Endometrium (tissue), 2 donors: Measurements from ENCODE around the gene MFAP3L.

Source experiments
- FAIRE-seq: peaks from 2 replicates; lab custom pipeline; 2012; peaks lifted over from hg19 to GRCh38; lab: Jason Lieb, UNC
- donor health status: control.
- donor health status: control.

MFAP3L gene

DNA sequence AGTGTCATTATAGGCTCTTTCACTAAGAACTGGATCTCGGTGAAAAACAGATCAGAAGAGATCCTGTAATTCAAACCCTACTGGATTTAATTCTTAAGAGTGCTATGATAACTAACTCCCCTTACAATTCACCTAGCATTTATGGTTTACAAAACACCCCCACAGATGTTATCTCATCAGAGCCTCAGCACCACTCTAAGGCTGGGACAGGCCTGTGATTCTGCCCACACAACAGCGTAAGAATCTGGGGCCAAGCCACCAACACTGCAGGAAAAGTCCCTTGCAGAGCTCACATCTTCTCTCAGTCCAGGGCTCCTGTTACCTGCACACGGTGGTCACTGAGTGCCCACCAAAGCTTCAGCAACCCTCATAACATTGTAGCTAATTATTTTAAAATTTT lies 8.9 kb downstream of the MFAP3L start:
- FAIRE-seq = no peak

DNA sequence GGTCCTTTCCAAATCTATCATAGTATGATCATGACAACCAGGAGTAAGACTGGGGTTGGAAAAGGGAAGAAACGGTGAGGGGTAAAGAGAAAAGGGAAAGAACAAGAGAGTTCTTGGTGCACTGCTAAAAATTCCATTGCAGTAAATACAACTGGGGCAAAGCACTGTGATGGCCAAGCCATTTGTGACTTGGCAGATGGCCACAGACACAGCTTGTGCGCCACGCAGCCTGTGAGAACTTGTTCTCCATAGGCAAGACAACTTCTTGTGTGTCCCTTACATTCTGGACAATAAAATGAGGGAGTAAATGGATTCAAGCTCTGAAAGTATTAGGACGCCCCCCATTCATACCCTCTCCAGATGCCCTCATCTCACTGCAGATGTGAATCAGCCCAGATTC lies 10.9 kb downstream of the MFAP3L start:
- FAIRE-seq = no peak

DNA sequence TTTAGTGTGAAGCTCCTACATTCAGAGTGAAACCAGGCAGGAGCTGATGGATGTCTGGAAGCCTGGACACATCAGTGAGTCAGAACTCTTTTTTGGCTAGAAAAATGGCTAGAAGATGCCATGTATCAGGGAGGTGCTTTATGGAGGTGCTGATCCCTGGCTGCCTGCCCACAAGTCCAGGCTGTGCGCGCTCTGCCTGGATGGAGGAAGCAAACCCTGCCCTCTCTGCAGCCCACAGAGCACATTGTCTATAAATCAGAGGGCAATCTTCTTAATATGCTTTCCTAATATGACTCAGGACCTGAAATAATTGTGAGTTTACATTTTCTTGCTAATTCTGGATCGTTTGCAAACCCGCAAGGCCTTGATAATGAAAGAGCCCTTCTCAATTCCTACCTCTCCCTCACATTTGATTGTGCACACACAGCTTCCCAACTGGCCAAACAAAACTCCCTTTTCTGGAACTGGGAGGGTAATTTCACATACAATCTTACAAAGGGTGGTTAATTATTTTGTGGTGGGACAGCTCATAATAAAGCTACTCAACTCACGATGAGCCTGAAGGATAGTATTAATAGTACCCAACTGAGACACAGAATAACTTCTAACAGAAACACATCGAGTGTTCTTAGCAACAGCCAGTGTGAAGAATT lies 11.7 kb downstream of the MFAP3L start:
- FAIRE-seq = no peak

DNA sequence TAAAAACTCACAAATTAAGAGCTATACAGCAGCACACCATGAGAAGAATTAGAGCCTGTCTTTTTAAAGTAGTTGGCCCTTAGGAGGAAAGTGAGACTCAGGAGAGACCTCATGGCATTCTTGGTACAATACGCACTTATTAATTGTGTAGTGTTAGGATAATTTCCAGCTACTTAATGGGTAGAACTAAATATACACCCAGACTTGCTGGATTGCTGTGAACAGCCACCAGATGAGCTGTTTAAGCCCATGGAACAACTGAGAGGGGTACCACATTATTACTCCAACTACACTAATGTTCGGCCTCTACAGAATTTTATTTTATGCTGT lies 13.6 kb downstream of the MFAP3L start:
- FAIRE-seq = no peak

DNA sequence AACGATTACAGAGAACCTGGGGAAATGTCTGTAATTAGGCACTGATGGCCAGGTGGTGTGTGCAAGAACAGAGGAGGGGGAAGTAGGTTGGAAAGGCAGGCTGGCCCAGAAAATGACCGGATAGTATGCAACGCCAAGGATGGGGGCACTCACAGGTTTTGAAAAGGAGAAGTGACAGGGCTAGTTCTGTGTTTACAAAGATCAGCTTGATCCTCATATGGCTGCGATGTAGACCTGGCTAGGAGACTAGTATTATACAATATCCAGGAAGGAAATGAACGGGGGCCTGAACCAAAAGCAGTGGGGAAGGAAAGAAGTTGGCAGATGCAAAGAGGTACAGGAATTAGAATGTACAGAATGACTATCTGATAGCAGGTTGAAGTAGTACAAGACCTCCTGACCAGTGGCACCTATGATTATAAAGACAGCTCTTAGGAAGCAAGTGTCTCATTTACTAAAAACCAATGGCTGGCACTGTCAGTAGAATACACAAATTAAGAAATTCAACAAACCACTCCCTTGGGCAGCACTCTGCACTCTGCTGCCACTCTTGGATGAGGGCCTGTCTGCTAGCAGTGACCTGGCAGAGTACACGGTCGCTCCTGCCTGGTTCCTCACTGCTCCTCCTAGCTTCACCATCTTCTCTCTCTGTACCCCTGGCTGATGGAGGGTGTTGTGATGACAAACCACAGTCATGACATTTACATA lies 14.1 kb downstream of the MFAP3L start:
- FAIRE-seq = no peak

DNA sequence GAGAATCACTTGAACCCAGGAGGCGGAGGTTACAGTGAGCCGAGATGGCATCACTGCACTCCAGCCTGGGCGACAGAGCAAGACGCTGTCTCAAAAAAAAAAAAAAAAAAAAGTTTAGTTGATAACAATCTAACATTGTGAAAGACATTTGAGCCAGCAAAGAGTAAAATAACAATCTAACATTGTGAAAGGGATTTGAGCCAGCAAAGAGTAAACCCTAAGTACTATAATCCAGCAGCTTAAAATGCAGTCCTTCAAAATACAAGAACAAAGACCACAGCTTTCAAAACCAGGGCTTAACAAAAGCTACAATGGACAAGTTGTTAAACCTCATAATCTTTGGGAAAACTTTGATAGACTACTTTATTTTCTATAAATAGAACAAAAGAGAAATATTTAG lies 16.9 kb downstream of the MFAP3L start:
- FAIRE-seq = no peak

DNA sequence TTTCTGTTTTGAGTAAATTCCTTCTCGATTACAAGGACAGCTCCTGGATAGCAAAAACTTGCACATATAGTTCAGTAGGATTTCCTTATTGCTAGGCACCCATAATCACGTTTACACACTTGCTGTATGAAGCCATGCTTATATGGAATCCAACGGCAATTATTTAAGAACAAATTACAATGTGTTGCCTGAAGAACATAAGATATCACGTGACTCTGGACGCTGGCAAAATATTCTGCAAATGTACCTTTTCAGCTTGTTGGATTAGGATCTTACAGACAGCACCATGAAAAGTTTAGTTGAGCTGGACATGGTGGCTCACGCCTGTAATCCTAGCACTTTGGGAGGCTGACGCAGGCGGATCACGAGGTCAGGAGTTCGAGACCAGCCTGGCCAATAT lies 17.4 kb downstream of the MFAP3L start:
- no peak for FAIRE-seq

DNA sequence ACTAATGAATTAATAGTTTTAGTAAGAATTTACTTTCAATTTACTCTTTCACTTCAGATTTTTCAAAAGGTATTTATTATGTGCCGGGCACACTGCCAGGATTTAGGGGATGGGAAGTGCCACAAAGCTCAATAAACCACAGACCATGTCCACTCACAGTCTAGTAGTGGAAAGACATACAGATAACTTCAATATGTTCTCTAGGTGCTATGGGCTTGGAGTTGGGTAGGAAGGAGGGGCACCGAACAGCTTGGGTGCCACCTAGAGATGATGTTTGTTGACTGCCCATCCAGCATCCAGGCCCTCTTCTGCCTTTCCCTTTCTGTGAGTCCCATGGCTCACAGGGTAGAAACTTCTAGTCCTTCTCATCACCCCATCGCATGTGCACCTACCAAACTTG lies 17.8 kb downstream of the MFAP3L start:
- no peak for FAIRE-seq

DNA sequence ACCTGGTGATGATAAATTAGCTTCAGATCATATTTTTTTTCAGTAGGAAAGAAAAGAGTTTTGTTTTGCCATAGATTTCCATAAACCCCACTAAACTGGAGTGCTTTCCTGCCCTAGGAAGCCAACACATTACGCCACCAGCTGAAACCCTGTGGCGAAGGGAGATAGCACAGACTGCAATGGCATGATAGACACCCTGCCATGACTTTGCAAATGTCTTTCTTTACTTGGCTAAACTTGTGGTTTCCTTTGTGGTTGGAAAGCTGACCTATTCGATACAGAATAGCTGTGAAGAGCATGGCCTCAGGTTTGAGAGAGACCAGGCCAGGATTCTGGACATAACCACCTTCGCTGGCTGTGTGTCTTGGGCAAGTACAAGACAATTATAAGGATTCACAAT lies 19.1 kb downstream of the MFAP3L start:
- FAIRE-seq = no peak

DNA sequence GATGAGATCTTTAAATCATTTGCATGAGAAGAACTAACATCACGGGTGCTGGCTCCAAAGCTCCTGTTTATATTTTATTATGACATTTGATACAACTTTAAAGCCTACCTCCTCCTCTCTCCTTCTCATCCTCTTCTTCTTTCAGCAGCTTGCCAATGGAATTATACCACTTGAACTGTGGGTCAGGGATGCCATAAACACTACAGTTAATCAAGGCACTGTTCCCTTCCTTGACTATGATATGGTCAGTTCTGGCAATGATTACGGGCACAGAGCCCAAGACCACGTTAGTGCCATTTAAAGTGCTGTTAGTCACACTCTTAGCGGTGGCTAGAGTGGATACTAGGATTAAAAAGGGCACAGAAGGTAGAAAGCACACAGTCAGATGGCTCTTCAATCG lies 20.7 kb downstream of the MFAP3L start:
- FAIRE-seq = no peak

DNA sequence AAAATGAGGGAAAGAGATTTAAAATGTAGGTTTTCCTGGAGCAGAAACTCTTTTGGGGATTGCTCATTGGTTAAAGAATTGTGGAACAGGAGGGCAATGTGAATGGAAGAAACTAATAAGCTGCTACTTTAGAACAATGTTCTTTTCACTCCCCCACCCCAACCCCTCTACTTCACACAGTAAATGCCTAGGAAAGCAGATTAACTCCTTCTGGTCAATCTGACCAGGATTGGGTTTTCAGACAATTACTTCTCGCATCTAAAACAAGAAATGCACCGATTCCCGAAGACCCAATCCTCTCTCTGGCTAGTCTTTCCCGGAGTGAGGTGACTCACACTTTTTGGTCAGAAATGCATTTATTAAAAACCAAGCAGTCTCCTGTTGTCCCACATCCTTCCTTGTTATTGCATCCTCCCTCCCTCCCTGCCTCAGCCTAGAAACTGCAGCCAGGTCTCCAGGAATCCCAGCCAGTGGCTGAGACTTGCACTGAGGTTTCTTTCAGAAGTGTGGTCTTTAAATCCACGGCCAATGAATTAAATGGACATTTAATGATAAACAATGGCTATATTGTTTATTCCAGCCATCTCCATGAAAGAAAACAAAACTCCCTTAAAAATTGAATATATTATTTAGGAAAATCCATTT lies 21.4 kb downstream of the MFAP3L start:
- FAIRE-seq = no peak

DNA sequence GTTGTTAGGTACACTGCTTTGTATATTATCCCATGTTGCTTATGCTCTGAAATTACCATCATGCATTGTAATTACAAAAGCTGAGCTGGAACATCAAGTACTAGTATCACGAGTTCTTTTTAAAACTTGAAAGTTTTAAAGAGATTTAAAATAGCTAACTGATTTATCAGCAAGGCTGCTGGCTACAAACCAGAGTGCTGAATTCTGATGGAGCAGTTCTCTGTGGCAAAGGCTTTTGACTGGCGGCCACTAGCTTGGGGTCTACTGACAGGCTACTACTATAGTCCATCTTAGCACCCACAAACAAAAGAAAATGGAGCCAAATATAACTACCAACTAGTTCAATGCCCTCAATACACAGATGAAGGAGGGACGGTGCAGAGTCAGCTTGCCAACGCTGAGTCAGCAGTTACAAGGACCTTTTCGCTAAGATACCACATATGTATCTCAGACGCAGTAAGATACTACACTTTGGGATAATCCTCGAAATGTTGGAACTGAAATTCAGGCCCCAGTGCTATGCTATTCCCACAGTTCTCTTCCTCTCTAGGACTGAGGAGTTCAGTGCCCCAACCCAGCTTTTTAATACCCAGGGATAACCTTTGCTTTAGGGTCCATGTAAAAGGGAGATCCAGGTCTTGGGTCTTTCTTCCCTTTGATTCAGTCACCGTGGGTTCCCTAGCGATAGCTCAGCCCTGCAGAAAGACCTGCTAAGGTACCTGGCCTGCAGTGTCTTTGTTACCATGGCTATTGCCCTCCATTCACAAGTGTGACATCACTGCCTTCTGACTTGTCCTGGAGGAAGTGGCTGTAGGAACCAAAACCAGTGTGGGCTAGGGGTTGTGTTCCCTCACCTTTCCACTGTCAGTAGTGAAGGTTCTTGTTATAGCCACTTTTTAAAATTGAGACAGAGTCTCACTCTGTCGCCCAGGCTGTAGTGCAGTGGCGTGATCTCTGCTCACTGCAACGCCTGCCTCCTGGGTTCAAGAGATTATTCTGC lies 22.8 kb downstream of the MFAP3L start:
- FAIRE-seq = no peak

DNA sequence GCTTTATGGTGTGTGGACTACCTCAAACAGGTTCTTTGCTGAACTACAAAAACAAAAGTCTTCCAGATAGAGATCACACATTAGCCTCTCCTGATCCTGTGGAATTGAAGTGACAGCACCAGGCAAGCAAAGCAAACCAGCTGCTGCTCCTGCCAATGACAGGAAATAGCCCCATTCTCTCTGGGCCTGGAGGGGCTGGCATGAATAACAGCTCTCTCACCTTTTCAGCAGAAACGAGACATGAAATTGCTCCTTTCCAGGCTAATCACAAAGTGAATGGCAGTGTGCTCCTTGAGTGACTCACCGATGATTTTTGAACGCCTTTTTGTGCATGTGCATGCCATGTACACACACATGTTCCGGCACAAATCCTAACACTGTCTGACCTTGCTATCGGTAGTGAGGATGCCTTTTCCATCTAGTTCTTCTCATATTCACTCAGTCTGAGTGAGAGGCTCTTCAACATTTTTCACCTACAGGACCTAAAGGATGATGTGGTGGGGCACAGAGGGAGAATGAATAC lies 24.4 kb downstream of the MFAP3L start:
- FAIRE-seq = no peak

DNA sequence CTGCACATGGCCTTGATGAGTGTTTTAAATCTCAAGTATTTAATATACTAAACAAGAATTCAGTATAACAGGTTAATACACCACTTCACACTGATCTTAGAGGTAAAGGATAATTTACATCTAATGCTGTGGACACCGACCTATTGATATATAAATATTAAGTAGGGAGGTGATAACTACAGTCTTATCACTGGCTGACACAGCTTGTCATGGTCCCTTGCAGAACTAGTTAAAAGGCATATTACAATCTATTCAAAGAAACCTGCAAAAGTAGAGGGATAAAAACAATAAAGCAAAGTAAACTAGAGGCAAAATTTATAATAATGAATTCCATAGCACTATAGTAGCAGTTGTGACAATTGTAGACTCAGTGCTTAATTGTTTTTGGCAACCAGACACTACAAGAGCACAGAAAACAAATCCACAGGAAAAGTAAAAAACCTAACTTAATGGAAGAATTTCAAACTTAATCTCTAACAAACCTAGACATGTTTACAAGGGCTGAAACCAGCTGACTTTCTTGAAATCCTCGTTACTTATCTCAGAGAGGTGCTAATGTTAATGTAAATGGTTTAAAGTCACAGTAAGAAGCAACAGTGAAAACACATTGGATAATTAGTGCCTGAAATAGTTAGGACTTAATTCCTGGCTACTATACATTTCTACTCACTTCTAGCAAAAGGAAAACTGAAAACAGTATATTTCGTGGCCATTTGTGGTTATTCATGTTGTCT lies 25.0 kb downstream of the MFAP3L start:
- FAIRE-seq = no peak

DNA sequence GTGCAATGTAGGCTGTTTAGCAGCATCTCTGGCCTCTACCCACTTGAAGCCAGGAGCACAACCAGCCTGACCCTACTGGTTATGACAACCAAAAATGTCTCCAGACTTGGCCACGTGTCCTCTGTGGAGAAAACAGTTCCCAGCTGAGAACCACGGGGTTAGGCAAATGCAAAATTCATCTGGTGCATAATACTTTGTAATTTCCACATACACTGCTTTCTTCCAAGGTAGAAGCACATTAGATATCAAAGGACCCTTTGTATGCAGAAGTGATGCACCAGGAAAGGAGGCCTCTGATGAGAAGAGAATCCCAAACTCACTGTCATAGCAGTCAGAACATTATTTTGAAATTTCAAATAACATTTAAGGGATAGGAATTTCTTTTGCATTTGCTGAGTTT lies 26.3 kb downstream of the MFAP3L start:
- FAIRE-seq = no peak

DNA sequence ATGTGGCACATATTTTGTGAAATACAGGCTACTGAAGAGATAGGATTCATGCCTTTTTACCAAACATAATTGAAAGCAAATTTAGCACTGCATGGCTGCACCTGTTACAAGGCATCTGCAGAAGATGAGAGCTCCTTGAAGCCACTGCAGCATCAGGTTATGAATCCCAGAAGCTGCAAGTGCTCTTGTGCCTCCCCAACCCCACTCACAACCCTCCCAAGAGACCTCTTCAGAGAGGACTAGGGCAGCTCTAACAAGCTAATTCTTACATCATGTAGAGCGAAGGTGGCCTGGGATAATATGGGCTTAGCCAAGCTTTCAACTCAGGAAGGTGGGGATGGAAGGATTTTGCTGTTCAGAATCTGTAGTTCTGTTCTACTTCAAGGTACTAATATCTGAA lies 27.2 kb downstream of the MFAP3L start:
- no peak for FAIRE-seq

DNA sequence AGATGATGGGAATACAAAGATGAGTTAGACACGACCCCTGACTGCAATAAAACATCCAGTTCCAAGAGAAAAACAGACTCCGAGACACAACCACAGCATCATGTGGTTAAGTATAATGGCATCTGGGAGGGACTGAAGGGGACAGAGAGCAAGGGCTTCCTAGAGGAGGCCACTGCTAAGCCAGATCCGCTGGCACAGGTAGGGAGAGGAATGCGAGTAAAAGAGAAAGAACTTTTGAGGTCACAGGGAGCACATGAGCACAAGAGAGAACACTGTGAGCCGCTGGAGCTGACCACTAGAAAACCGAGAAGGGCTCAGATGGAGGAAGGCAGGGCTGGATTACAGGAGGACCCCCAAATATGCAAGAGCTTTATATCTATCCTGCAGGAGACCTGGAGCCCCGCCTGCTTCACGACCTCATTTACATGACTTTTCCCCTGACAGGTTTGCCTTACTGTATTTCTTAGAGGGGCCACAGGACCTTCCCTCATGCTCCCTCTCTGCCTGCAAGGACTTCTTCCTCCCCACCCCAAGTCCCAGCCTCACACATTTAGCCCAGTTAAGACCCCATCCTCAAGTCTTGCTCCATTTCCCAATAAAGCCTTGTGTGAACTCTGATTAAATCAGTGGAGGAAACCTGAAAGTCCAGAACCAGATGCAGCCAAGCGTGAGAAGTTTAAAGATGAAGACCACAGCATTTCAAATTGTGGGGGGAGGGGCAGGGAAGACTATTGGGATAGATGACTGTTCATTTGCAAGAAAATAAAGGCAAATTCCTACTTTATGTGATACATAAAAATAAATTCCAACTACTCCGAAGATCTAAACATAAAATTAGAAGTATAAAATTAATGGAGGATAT lies 29.6 kb downstream of the MFAP3L start:
- no peak for FAIRE-seq

DNA sequence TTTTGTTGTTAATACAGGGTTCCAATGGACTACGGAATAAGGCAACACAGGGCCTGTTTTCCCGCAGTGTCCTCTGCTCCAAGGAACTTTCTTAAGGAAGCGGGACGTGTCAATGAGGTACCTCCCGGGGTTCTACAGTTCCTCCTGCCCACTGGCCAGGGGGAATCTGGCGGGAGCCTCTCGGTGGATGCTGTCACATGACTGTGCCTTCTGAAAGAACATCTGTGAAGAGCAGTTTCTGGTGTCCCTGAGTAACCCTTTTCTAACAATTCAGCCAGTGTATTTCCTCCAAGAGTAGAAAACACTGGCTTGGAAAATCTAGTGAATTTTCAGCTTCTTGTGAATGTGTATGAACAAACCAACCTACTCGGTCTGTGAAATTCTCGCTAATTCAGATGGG lies 32.7 kb downstream of the MFAP3L start:
- FAIRE-seq = no peak

DNA sequence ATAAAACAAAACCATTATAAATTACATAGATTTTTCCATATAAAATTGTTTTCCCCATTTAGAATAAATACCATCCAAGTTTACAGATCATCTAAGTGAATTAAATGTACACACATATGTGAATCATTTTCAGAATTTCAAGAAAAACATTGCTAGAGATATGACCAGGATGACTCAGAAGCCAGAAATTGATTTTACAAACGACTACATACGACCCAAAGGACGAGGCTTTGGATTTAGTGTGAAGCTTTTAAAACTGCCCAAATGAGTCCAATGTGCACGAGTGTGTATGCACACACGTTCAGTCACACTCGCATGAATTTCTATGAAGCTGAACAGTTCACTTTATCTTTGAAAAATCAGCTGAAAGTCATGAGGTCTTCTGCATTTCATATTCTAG lies 37.9 kb downstream of the MFAP3L start:
- FAIRE-seq = peak; percentile 18

DNA sequence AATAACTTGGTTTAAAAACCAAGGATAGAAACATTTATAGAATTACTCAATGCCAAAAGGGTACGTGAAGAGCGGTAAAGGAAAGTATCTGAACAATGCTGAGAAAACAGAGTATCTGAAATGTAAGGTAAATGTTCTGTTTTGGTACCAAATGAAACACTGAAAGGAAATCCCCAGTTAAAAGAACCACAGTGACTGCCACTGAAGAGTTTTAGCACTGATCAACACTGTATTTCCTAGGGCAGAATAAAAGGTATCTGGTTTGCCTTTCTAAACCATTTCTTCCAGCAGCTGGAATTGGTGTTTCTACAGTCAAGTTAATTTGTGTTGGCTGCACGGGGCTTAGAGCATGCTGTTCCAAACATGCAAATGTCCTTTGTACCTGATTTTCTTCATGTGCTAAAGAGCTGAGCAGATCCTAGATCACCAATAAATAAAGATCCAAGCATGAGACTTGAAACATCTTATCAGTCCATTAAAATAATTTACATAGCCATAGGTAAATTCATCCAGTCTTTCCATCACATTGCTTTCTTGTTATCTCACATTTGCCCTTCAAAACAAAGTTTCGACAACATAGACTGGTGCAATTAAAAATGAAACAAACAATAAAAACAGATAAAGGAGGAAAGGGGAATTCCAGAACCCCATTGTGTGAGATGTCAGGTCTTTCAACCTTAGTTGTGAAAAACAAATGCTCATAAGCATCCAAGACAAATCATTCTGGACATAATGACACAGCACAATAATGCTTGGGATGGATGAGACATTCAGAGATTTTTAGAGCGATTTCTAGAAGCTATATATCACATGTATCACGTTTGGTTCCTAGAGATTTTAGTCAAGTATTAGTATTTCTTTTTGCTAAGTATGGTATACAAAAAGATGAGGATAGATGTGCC lies 38.6 kb downstream of the MFAP3L start:
- FAIRE-seq = no peak
